D341Med (cell line): Measurements from ENCODE around the gene PLEK2.

ENCODE experiments used
- DNase-seq: peaks from one replicate; pipeline ENCODE4 v3.0.0; 2012; ENCODE audit warnings: low spot score

The PLEK2 gene

DNA sequence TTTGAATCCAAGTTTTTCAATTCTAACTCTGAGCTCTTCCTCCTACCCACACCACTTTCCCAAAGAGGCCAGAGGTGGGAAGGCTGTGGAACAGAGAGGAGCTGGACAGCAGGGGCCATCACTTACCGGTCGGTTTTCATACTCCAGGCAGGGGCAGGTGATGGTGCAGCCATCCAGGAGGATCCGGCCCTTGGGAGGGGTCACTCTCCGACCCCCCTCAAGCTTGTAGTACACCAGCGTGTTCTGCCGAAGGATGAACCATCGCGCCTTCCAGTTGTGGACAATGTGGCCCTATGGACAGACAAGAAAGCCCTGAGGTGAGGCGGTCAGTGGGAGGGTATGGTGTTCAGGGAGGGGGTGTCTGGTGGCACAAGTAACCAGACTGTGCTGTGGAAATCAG lies 14.4 kb downstream of the PLEK2 start:
- DNase-seq, result no peak

DNA sequence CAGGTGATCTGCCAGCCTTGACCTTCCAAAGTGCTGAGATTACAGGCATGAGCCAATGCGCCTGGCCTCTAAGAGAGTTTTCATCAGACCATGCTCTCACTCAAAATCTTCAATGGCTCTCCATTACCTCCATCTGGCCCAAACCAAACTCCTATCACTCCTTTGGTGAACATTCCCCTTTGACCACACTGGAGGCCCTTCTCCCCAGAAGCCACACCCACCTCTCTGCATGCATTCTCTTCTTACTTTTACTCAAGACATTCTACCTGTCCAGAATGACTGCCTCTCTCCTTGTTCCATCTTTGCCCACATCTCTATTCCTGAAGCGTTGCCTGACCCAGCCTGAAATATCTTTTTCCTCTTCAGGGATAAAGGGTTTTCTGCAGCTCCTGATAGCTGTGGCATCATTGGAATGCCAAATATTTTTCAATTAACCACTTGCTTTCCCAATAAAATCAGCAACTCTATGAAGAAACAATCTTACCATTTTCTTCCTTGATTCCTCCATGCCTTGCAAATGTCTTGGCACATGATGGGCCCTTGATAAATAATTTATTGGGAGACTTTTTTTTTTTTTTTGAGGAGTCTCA lies 15.5 kb downstream of the PLEK2 start:
- no peak for DNase-seq

DNA sequence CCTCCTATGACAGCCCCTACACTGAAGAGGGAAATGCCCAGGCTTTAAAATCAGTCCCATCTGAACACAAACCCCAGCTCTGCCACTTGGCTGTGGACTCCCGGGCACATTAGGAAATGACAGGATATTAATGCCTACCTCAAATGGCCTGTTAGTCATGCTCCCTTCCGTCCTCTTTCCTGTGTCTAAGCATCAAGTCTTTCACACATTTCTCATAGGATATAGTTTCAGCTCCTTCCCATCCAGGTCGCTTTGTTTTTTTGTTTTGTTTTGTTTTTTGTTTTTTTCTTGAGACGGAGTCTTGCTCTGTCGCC lies 16.1 kb downstream of the PLEK2 start:
- DNase-seq, result no peak

DNA sequence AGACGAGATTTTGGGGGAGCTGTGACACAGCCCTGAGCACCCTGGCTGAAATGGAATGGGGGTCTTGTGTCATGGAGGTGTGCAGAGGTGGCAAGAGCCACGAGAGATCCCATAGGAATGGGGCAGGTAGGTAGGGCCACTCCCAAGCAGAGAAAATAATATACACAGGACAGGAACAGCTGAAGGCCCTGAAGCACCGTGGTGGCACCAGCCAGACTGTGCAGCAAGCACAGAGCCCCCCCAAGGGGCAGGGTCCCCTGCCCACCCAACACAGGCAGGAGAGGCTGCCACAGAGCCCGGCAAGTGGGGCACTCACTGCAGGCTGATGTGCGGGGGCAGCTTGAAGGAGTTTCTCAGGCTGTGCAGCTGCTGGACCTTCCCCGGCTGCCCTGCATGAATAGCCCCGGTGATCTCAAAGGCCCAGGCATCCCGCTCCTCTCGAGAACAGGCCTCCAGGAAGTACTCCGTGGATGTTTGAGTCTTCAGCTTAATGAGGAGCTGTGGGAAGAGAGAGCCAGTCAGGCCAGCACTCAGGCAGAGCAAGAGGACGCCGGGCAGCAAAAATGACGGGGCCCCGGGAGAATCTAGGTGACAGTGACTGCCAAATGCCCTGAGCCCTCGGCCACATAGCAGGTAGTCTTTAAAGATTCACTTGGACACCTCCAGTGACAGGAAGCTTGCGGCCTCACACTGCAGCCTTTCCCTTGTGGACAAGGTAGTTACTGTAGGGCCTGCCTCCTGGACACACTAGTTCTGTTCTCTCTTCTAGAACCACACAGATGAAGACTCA lies 16.7 kb downstream of the PLEK2 start:
- no peak for DNase-seq

DNA sequence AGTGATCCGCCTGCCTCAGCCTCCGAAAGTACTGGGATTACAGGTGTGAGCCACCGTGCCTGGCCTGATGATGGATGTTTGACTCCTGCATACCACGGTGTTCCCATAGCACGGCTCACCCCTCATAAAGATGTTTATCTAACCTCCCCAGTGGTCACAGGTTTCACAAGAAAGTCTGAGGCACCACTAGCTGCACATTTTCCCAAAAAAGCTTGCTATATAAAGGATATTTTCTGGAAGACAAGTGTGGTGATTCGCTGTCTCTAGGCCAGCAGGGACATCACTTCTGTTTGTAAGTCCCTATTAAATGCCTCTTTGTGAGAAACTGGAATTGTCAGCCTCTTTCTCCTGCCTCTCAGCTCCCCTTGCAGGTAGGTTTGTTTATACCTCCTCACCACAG lies 18.3 kb downstream of the PLEK2 start:
- DNase-seq, result no peak

DNA sequence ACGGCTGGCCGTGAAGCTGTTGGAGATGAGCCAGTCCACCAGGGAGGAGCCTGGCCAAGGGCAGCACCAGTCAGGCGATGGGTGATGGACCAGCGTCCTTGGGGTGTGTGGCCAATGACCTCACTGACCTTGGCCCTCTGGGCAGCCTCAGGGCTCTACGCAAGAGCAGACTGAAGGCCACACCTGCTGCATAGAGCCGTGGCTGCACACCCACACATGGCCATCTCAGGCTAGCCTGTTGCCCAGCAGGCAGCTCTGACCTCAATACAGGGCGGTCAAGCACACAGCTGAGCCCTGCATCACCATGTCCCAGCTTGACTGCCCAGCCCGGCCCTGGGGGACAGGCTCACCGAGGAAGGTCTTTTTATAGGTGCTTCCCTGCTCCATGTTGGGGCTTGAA lies 19.2 kb downstream of the PLEK2 start:
- DNase-seq, result no peak

DNA sequence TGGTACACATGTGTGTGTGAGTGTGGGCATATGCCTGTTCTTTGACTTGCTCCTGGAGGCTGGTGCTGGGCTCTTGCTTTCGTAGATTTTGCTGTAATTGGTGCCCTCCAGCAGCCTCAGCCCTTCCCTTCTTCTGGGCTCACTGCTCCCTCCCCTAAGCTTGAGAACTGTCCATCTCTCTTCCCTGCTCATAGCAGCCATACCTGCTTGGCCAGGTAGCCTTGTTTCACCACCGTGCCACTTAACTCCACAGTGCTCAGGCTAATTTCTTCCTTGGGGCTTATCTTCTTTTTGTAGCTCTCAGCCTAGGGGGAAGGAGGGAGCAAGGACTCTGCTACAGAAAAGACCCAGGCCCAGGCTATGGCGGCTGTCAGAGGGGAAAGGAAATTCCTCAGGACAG lies 19.8 kb downstream of the PLEK2 start:
- DNase-seq, result no peak

DNA sequence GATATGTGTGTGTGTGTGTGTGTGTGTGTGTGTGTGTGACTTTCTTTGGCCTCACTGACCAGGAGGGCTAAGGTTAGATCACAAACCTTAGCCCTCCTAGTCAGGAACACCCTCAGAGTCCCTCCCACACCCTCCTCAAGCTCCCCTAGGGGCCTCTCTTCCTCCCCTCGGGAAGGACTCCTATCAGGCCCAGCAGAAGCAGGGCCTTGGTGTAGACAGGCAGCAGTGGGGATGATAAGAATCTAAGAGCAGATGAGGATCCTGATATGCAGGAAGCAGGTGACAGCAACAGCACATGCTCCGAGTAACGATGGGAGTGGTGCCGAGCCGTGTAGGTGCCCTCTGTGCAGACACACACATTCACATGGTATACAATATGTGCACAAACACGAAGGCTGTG lies 20.7 kb downstream of the PLEK2 start:
- DNase-seq, result no peak

DNA sequence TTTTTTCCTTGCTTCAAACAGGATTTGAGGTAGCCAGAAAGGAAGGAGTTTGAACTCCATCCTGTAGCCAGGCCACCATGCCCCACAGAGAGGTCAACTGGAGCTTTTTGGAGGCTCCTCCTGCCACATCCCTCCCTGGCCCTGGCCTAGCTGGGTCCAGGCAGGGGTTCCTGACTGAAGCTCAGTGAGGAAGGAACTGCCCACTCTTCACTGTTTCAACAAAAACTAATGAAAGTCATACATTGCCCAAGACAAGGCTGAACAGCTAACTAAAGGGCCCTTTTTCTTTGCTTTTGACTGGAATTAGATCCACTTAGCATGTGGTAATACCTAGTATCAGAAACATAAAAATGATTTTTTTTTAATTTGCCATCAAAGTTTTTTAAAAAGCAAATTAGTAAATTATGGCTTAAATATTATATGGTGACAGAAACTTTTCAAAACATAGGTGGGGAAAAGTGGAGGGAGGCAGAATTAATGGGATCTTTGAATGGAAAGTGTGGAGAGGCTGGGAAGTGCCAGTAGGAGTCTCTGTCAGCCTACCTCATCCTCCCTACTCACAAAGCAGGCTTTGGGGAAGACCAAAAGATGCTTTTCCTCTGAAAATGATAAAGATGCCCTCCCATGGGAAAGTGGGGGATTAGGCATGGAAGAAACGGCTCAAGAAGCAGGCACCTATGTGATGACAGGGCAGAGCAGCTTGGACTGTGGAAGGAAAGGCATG lies 22.0 kb downstream of the PLEK2 start:
- no peak for DNase-seq

DNA sequence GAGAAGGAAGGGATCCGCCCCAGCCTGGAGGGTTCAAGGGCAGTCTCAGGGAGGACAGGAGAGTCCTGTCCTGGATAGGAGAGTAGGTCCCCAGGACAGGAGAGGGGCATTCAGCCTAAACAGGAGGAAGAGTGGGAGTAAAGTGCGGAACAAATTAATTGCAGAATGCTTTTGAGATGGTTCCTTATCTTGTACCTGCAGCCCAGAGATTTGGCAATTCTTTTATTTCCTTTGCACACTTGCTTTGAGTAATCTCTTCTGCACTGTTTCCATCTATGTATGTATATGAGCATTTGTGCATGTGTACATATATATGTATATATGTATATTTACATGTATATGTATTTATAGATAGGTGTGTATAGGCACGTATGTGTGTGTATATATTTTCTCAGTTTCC lies 22.7 kb downstream of the PLEK2 start:
- no peak for DNase-seq

DNA sequence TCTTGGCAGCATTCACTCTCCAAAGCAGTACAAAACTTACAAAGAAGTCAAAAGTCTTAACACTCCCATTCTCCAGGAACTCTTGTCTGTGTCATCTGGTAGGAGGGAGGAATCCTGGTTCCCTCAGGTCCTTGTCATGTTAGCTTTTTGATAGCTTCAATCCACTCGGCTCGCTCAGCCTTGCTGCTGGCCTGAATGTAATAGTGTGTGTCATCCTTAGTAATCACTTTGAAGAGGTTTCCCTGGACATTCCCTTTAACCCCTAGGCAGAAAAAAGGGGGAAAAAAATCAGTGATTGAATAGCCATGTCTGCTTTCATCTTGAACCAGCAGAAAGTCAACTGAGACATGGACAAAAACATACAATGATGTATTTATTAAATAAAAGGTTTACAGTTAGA lies 24.8 kb downstream of the PLEK2 start:
- DNase-seq, result no peak

DNA sequence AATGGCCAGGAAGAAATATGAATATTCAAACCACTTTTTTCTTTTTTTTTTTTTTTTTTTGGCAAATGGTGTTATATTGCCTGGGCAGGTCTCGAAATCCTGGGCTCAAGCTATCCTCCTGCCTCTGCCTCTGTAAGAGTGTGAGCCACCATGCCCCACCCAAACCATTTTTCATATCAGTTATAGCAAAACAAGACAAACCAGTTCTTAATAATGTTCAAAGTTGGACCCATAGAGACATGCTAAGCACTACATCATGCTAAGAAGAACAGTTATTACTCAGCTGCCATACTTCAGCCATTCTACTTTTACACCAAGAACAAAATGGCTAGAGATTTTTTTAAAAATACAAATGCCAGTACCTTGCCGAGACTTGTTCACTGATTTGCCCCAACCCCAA lies 26.3 kb downstream of the PLEK2 start:
- no peak for DNase-seq

DNA sequence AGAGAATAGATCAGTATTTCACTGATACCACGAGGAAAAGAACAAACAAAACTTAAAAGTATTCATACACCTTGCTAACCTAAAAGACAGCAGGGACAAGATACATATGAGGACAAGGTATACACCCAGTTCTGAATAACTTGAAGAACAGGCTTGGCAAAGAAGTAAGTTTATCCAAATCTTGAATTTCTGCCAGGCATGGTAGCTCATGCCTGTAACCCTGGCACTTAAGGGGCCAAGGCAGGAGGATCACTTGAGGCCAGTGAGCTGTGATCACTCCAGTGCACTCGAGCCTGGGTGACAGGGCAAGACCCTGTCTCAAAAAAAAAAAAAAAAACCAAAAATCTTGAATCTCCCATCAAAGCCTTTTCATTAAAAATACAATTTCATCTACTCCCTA lies 26.8 kb downstream of the PLEK2 start:
- no peak for DNase-seq

DNA sequence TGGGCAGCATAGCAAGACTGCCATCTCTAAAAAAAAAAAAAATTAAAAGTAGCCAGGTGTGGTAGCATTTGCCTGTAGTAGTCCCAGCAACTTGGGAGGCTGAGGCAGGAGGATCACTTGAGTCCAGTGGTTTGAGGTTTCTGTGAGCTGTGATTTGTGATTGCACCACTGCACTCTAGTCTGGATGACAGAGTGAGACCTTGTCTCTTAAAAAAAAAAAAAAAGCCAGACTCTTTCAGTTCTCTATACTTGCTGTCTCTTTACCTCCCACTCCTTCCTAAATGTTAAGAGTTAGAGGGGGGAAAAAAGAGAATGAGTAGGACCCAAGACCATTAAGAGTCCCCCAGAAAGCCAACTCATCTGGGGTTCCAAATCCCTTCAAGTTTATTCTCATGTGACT lies 34.0 kb downstream of the PLEK2 start:
- no peak for DNase-seq

DNA sequence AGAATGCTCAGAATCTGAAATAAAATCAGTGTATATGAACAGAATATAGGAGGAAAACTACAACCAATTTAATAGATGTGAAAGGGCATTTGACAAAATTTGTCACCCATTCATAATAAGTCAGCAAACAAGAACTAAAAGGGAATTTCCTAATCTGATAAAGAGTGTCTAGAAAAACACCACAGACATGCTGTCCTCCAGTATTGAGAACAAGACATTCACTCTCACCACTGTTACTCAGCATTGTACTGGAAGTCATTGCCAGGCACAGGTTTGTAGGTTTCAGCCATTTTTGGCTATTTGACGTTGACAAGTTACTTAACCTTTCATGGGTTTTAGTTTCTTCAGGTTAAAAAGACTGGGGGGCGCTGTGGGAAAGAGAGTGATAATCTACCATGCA lies 38.6 kb downstream of the PLEK2 start:
- DNase-seq, result no peak

DNA sequence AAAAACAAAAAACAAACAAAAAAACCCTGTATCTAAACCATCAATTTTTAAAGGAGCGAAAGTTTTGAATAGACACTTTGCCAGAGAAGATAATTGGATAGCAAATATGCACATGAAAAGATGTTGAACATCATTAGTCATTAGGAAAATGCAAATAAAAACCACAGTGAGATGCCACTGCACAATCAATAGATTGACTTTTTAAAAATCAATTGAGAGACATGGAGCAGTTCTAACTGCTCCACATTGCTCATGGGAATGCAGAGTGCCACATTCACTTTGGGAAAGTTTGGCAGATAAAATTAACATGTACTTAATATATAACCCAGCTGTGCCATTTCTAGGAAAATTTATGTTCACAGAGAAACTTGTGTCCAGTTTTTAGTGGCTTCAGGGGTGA lies 39.1 kb downstream of the PLEK2 start:
- no peak for DNase-seq

DNA sequence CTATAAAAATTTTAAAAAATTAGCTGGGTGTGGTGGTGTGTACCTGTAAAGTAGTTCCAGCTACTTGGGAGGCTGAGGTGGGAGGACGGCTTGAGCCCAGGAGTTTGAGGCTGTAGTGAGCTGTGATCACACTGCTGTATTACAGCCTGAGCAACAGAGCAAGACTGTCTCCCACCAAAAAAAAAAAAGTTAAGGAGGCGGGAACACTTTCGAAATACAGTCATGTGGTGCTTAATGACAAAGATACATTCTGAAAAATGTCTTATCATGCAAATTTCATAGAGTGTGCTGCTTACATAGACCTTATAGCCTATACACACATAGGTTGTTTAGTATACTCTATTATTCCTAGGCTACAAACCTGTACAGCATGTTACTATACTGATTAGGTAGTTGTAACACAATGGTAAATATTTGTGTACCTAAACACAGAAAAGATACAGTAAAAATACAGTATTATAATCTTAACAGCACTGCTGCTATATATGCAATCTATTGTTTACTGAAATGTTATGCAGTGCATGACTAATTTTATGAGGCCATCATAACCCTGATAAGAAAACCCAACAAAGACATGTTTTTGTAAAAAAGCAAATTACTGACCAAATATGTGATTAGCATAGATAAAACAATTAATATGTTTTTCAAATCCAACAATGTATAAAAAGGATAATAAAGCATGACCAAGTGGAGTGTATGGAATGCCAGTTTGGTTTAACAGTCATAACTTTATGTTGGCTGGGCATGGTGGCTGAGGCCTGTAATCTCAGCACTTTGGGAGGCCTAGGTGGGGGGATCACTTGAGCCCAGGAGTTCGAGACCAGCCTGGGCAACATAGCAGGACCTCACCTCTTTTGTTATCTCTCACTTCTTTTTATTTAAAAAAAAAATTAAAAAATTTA lies 40.5 kb downstream of the PLEK2 start:
- DNase-seq, result no peak

DNA sequence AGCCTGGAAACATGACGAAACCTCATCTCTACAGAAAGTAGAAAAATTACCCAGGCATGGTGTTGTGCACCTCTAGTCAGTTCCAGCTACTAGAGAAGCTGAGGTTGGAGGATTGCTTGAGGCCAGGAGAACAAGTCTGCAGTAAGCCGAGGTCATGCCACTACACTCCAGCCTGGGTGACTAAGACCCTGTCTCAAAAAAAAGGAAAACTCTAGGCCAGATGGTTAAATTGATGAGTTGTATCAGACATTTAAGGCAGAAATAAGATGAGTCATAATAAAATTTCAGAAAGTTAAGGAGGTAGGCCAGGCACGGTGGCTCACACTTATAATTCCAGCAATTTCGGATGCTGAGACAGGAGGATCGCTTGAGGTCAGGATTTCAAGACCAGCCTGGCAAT lies 41.1 kb downstream of the PLEK2 start:
- DNase-seq, result no peak

DNA sequence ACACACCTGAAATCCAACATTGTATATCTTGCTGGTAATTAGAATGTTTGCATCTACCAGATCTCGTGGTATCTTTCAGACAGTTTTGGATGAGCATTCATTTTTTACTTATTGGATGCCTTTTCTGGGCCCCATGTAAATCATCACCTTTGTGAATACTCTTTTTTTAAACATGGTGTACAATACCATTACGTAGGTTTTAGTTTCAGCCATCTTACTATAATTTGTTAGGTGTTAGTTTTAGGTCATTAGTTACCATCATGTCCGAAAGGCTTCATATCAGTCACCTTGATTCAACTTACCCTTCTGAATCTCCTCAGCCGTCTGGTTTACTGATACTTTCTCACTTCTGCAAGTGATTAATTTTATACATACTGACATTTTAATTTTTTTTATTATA lies 46.5 kb downstream of the PLEK2 start:
- DNase-seq, result no peak

DNA sequence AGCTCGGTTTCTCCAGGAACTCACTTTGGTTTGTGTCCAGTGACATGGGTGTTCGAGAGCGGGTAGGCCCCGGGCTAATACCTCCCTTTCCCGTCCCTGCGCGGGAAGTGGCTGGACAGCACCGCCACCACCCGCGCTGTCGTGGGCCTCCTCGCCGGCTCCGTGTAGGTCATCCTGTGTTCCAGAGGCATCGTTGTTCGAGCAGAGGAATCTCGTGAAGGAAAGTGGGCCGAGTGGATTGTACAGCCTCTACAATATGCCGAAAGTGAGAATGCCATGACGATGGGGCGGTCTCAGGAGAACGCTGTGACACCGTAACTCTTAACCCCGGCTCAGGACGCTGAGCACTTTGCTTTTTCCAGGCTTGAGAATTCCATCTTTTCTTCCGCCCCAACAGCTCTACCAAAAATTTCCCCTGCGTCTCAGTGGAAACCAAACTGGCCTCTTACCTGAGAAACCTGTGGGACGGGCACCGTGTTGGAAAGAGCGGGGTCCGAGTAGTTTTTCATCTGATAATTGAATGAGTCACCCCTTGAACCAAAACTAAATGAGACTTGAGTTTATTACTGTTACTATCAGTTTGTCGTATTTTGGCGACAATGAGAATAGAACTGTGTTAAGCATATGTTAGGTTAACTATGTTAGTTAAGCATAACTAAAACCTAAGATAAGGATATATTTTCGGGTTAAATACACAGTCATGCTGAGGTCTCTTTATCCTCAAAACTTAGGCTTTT lies 51.3 kb downstream of the PLEK2 start:
- no peak for DNase-seq

DNA sequence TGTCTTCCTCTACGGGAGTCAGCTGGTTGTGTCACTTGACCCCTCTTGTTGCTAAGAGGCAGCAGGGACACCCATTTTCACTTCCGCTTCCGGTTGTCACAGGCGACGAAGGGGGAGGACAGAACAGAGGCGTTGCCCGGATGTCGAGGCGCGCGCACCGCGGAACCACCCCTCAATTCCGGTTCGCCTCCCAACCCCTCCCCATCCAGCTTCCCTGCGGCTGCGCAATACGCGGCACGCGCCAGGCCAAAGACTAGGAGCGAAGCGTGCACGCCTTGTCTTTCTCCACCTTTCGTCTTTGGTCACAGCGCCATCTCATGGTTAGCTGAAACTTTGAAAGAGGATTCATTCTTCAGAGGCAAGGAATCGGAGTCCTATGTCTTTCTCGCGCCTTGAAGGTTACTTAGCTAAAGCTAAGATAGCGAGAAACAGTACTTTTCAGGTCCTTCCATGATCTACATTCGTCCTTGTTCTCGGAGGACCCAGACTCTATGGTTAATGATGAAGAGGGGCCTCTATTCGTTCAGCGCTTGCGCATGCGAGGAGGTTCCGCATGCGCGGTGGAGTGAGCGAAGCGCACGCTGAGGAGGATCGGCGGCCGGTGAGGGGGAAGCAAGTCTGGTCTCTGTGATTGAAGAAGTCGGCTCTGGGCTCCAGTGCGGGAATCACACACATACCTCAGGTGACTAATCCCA lies 52.0 kb downstream of the PLEK2 start, which contains the start of the genes ATP6V1D and EIF2S1:
TSS of gene ATP6V1D (minus strand) at position 30 of the 695 bp plus-strand sequence. CDS start 106 bp downstream, outside the sequence.
TSS of gene EIF2S1 (plus strand) at position 554 of the 695 bp plus-strand sequence. CDS start 4,440 bp downstream, outside the sequence.
- peak; percentile 97 for DNase-seq
